ENCODE results near the gene AP5S1. TPM values are rescaled to one million over a fixed set of nuclear protein-coding genes. Genes with fewer than 3 reads are reported as not detected.

The AP5S1 gene
- polyA plus RNA-seq, 3 donors, result 6.6 to 10.8 (median 8.6) TPM

DNA sequence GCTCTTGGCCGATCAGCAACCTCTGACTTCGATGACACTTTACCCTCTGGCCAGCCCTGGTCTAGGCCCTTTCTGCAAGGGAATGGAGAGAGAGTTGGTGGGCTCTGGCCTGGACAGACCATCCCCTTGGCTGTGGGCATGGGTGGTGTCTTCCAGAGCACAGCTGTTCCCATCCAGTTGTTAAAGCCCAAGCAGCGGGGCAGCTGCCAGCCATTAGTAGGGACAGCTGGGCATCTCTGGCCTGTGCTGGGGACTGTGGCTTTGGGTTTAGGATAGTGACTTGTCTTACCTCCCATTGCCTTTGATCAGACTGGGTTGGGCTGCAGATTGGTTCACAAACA lies 21.5 kb upstream of the AP5S1 start:
- Histone ChIP-seq H3K9ac (ENCODE audit: insufficient read depth, low read length, poor library complexity, severe bottlenecking) (no peak overlapping the region), H3K27me3 (ENCODE audit: control insufficient read depth in 2 of 2, insufficient read depth in 2 of 2, low read length in 2 of 2) (no peaks in the 10 kb centered on the region), H3K27ac (ENCODE audit: low read depth in 1 of 2, low read length in 2 of 2) (no peak overlapping the region), H4K20me1 (ENCODE audit: insufficient read depth, low read length) (peaks cover 5% of the 10 kb centered on the region), H2AFZ (ENCODE audit: insufficient read depth, low read depth, low read length, poor library complexity, severe bottlenecking) (no peak overlapping the region), H3K4me2 (replicated peaks; ENCODE audit: extremely low read depth, low read length, poor library complexity, severe bottlenecking) (no peak overlapping the region), H3K79me2 (ENCODE audit: insufficient read depth, low read length) (peaks cover 45% of the 10 kb centered on the region), H3K36me3 (replicated peaks in 1 of 2; ENCODE audit: control insufficient read depth in 1 of 2, insufficient read depth in 2 of 2, low read length in 2 of 2) (peaks cover 10 to 49% of the 10 kb centered on the region in 2 donors), H3K4me3 (replicated peaks in 1 of 3; ENCODE audit: low read depth in 2 of 3, low read length in 3 of 3) (no peak overlapping the region), H3K9me3 (replicated peaks in 1 of 2; ENCODE audit: control insufficient read depth in 1 of 2, insufficient read depth in 1 of 2, low read length in 2 of 2) (no peaks in the 10 kb centered on the region), H3K4me1 (ENCODE audit: control insufficient read depth in 1 of 2, insufficient read depth in 2 of 2, low read length in 2 of 2) (peaks cover 45 to 65% of the 10 kb centered on the region in 2 donors)
- Mint-ChIP-seq H3K9me3 (no peaks in the 10 kb centered on the region), H3K36me3 (peaks cover 29 to 42% of the 10 kb centered on the region in 2 donors), H3K4me3 (no peak overlapping the region), H3K27me3 (ENCODE audit: low read depth in 3 of 3) (peaks cover 0 to 4% (median 0%) of the 10 kb centered on the region in 3 donors), H3K27ac (no peak overlapping the region), H3K4me1 (peaks cover 54% of the 10 kb centered on the region)
- WGBS (ENCODE audit: insufficient coverage), result 100% methylated on average over 3 of the region's 3 CpGs
- peak in 1 of 3 donors; percentile 1 for DNase-seq
- intact Hi-C loops (cut with micrococcal nuclease), result no loop called here
- no peak for TF ChIP-seq CTCF (IDR thresholded peaks at IDR 0.05)

GRCh38 chr20:3800256-3800877 lies 20.0 kb upstream of the AP5S1 start:
- H2AFZ ChIP-seq (ENCODE audit: insufficient read depth, low read depth, low read length, poor library complexity, severe bottlenecking), result no peak overlapping the region
- H3K27ac Mint-ChIP-seq, result no peak overlapping the region
- no peak overlapping the region for H3K4me2 ChIP-seq (replicated peaks; ENCODE audit: extremely low read depth, low read length, poor library complexity, severe bottlenecking)
- H3K9me3 Mint-ChIP-seq, result no peaks in the 10 kb centered on the region
- H3K36me3 ChIP-seq (replicated peaks in 1 of 2; ENCODE audit: control insufficient read depth in 1 of 2, insufficient read depth in 2 of 2, low read length in 2 of 2), result peaks cover 10 to 58% of the 10 kb centered on the region in 2 donors
- peaks cover 5% of the 10 kb centered on the region for H4K20me1 ChIP-seq (ENCODE audit: insufficient read depth, low read length)
- 98% methylated on average over 15 of the region's 18 CpGs for WGBS (ENCODE audit: insufficient coverage)
- H3K9ac ChIP-seq (ENCODE audit: insufficient read depth, low read length, poor library complexity, severe bottlenecking), result no peak overlapping the region
- H3K4me3 Mint-ChIP-seq, result no peak overlapping the region
- H3K4me1 ChIP-seq (ENCODE audit: control insufficient read depth in 1 of 2, insufficient read depth in 2 of 2, low read length in 2 of 2), result peaks cover 57 to 76% of the 10 kb centered on the region in 2 donors
- peaks cover 45% of the 10 kb centered on the region for H3K79me2 ChIP-seq (ENCODE audit: insufficient read depth, low read length)
- H3K27ac ChIP-seq (ENCODE audit: low read depth in 1 of 2, low read length in 2 of 2), result no peak overlapping the region
- H3K9me3 ChIP-seq (replicated peaks in 1 of 2; ENCODE audit: control insufficient read depth in 1 of 2, insufficient read depth in 1 of 2, low read length in 2 of 2), result no peaks in the 10 kb centered on the region
- intact Hi-C loops (cut with micrococcal nuclease), result no loop called here
- H3K27me3 Mint-ChIP-seq (ENCODE audit: low read depth in 3 of 3), result peaks cover 0 to 4% (median 0%) of the 10 kb centered on the region in 3 donors
- H3K36me3 Mint-ChIP-seq, result peaks cover 35 to 48% of the 10 kb centered on the region in 2 donors
- peaks cover 65% of the 10 kb centered on the region for H3K4me1 Mint-ChIP-seq
- DNase-seq, result no peak
- TF ChIP-seq CTCF (IDR thresholded peaks at IDR 0.05), result no peak
- H3K4me3 ChIP-seq (replicated peaks in 1 of 3; ENCODE audit: low read depth in 2 of 3, low read length in 3 of 3), result no peak overlapping the region
- H3K27me3 ChIP-seq (ENCODE audit: control insufficient read depth in 2 of 2, insufficient read depth in 2 of 2, low read length in 2 of 2), result no peaks in the 10 kb centered on the region

All from CD14-positive monocyte (primary cell).